ENCODE data around the gene CASZ1. TPM values are rescaled to one million over a fixed set of nuclear protein-coding genes. Genes with fewer than 3 reads are reported as not detected.

Gene CASZ1
- total RNA-seq, 4 donors from 2014 or later = 106 to 229 (median 160) TPM

GRCh38 chr1:10773851-10774614, 22.4 kb downstream of the CASZ1 start:
- Histone ChIP-seq H3K27me3 (peaks cover 6% of the 10 kb centered on the region), H3K36me3 (no peaks in the 10 kb centered on the region), H3K9me3 (no peaks in the 10 kb centered on the region), H3K4me3 (peak overlapping the region; percentile 23), H3K4me1 (peaks cover 92% of the 10 kb centered on the region), H3K27ac (peak overlapping the region; percentile 87)
- DNase-seq (ENCODE audit: low spot score in 2 of 2) = no peak
- TF ChIP-seq POLR2A (IDR thresholded peaks at IDR 0.05) (no peak), CTCF (IDR thresholded peaks at IDR 0.05) (no peak), POLR2AphosphoS5 (IDR thresholded peaks at IDR 0.05) (no peak)
- WGBS = 62% methylated on average over 14 of the region's 17 CpGs

GRCh38 chr1:10773376-10773775, 23.1 kb downstream of the CASZ1 start:
- TF ChIP-seq EP300 (IDR thresholded peaks at IDR 0.05) (no peak), CTCF (IDR thresholded peaks at IDR 0.05) (no peak), POLR2A (IDR thresholded peaks at IDR 0.05) (no peak), POLR2AphosphoS5 (IDR thresholded peaks at IDR 0.05) (no peak)
- Histone ChIP-seq H3K36me3 (no peaks in the 10 kb centered on the region), H3K4me3 (no peak overlapping the region), H3K27ac (peak overlapping the region; percentile 87), H3K27me3 (peaks cover 6% of the 10 kb centered on the region), H3K9me3 (no peaks in the 10 kb centered on the region), H3K4me1 (peaks cover 86% of the 10 kb centered on the region)
- no peak for DNase-seq (ENCODE audit: low spot score in 2 of 2)
- WGBS = 70% methylated on average over 12 of the region's 12 CpGs

GRCh38 chr1:10772711-10773110, 23.7 kb downstream of the CASZ1 start:
- TF ChIP-seq CTCF (IDR thresholded peaks at IDR 0.05) (no peak), POLR2A (IDR thresholded peaks at IDR 0.05) (no peak), POLR2AphosphoS5 (IDR thresholded peaks at IDR 0.05) (no peak), EP300 (IDR thresholded peaks at IDR 0.05) (no peak)
- Histone ChIP-seq H3K27ac (peak overlapping the region; percentile 87), H3K9me3 (no peaks in the 10 kb centered on the region), H3K27me3 (peaks cover 6% of the 10 kb centered on the region), H3K4me3 (no peak overlapping the region), H3K4me1 (peaks cover 81% of the 10 kb centered on the region), H3K36me3 (no peaks in the 10 kb centered on the region)
- DNase-seq (ENCODE audit: low spot score in 2 of 2) = no peak
- 75% methylated on average over 6 of the region's 7 CpGs for WGBS

GRCh38 chr1:10771789-10772188, 24.7 kb downstream of the CASZ1 start:
- Histone ChIP-seq H3K27me3 (peaks cover 6% of the 10 kb centered on the region), H3K27ac (peak overlapping the region; percentile 87), H3K4me1 (peaks cover 79% of the 10 kb centered on the region), H3K36me3 (no peaks in the 10 kb centered on the region), H3K4me3 (no peak overlapping the region), H3K9me3 (no peaks in the 10 kb centered on the region)
- 53% methylated on average over 4 of the region's 8 CpGs for WGBS
- no peak for DNase-seq (ENCODE audit: low spot score in 2 of 2)
- TF ChIP-seq POLR2A (IDR thresholded peaks at IDR 0.05) = no peak
- TF ChIP-seq CTCF (IDR thresholded peaks at IDR 0.05) = no peak
- TF ChIP-seq EP300 (IDR thresholded peaks at IDR 0.05) = no peak
- no peak for TF ChIP-seq POLR2AphosphoS5 (IDR thresholded peaks at IDR 0.05)

GRCh38 chr1:10768552-10768951, 27.9 kb downstream of the CASZ1 start:
- Histone ChIP-seq H3K27me3 (peaks cover 6% of the 10 kb centered on the region), H3K4me3 (no peak overlapping the region), H3K36me3 (no peaks in the 10 kb centered on the region), H3K9me3 (no peaks in the 10 kb centered on the region), H3K27ac (no peak overlapping the region), H3K4me1 (peaks cover 78% of the 10 kb centered on the region)
- DNase-seq (ENCODE audit: low spot score in 2 of 2) = no peak
- TF ChIP-seq CTCF (IDR thresholded peaks at IDR 0.05) = no peak
- TF ChIP-seq POLR2A (IDR thresholded peaks at IDR 0.05) = no peak
- no peak for TF ChIP-seq EP300 (IDR thresholded peaks at IDR 0.05)
- TF ChIP-seq POLR2AphosphoS5 (IDR thresholded peaks at IDR 0.05) = no peak
- 97% methylated on average over 4 of the region's 7 CpGs for WGBS
